Psoas muscle (tissue), 8 donors: ENCODE measurements around the gene AGTRAP. TPM values are rescaled to one million over a fixed set of nuclear protein-coding genes. Genes with fewer than 3 reads are reported as not detected.

Experiments
- ATAC-seq, 4 donors: fragments of 200-7000 bp; cut with Tn5 transposase; one replicate each; pipeline ENCODE4 v1.9.1; 2020; ENCODE audit warnings: moderate library complexity in 3 of 4, mild to moderate bottlenecking in 2 of 4
- DNase-seq, 2 donors: peaks; one replicate each; pipeline ENCODE4 v3.0.0-alpha.2; 2020
- H3K27ac ChIP-seq: fragments of 200-600 bp; one replicate; pipeline ENCODE4 v1.8.0; 2022
- H3K27me3 ChIP-seq, 3 donors: fragments of 200-600 bp in 1 of 3; one replicate each; pipeline versions ENCODE4 v1.6.1 to v1.8.0; 2013 to 2022; ENCODE audit warnings: low read length in 2 of 3, mild to moderate bottlenecking in 2 of 3, moderate library complexity in 1 of 3; ENCODE audit not compliant: insufficient read depth in 3 of 3
- H3K36me3 ChIP-seq, 2 donors: fragments of 200-600 bp in 1 of 2; one replicate each; pipeline versions ENCODE4 v1.6.1 to v1.8.0; 2013 to 2022; ENCODE audit warnings: low read depth in 1 of 2, mild to moderate bottlenecking in 1 of 2, moderate library complexity in 1 of 2; ENCODE audit not compliant: insufficient read depth in 1 of 2
- H3K4me1 ChIP-seq: fragments of 200-600 bp; one replicate; pipeline ENCODE4 v1.8.0; 2022
- H3K4me3 ChIP-seq: fragments of 200-600 bp; one replicate; pipeline ENCODE4 v1.8.0; 2022; ENCODE audit warnings: mild to moderate bottlenecking
- H3K9me3 ChIP-seq: fragments of 200-600 bp; one replicate; pipeline ENCODE4 v1.8.0; 2022
- WGBS, 3 donors: extraction: QIAGEN DNeasy Blood & Tissue Kit; methylation state at CpG; one replicate each; pipeline versions ENCODE4 v1.1.6 to v1.1.7; 2013; 5-methylcytosine and 5-hydroxymethylcytosine counted together
- intact Hi-C, 2 donors: fragments of 100-400 bp; cut with DNase I; formaldehyde crosslinking; loops; one replicate each; pipeline versions ENCODE4 v1.11.0 to v1.14.2; 2022
- polyA plus RNA-seq, 3 donors: library from polyadenylated mRNA; stranded (reverse); fragments of 200-250 nt; gene quantifications; one replicate each; pipeline ENCODE4 v1.2.3, GENCODE V29; 2013
- total RNA-seq, 4 donors: library from RNA; stranded (reverse); fragmentation: NEBNext Ultra II Directional in 2 of 4; extraction: Animal tissue kit (Norgen Biotek cat#: 25700) in 2 of 4; gene quantifications; one replicate each; pipeline versions ENCODE4 v1.2.1 to v1.2.4, GENCODE V29; 2021 to 2023
- TF ChIP-seq, protein P1 (sequence below): fragments of 200-600 bp; IDR thresholded peaks from one replicate; pipeline ENCODE4 v1.8.0; 2022; ENCODE audit warnings: antibody characterized with exemption
- donor health status: healthy with polysubstance abuse.
- donor health status: DM: no; HTN: no; CAD: no; lungs with moderate emphysema.
- donor health status: Bipolar disorder and iron deficiency.
- donor health status: healthy.
- donor health status: DM: yes; HTN: yes; CAD: no.
- donor health status: DM: no; HTN: no; CAD: no.
- donor health status: DM: no; HTN: no; CAD: no.
- donor health status: DM: yes; HTN: yes; CAD: no.

The AGTRAP gene
- total and polyA plus RNA-seq, 7 donors: 28.5 to 179 (median 43.2) TPM

DNA sequence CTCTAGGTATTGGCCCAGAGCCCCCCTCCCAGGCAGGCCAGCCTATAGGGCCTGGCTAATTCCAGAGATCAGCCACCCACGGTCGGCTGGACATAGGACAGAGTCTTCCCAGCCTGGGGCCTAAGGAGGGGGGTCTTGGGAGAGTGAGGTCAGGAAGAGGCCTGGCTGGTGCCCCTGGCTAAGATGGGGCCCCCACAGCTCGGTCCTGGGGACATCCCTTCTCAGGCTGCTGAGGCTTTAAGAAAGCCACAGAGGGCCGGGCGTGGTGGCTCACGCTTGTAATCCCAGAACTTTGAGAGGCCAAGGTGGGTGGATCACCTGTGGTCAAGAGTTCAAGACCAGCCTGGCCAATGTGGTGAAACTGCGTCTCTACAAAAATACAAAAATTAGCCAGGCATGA is 28.6 kb downstream of the AGTRAP start:
- ATAC-seq (no peak), DNase-seq (no peak)
- intact Hi-C loops: no loop called here
- H3K36me3 ChIP-seq: no peaks in the 10 kb centered on the region
- H3K4me3 ChIP-seq: no peak overlapping the region
- H3K9me3 ChIP-seq: no peaks in the 10 kb centered on the region
- WGBS, 3 donors: 78 to 79% (median 78%) methylated on average over 7 of the region's 7 CpGs
- H3K27ac ChIP-seq: no peak overlapping the region
- H3K27me3 ChIP-seq: peaks cover 0 to 20% (median 3%) of the 10 kb centered on the region in 3 donors
- no peaks in the 10 kb centered on the region for H3K4me1 ChIP-seq
- TF ChIP-seq, protein P1, sequence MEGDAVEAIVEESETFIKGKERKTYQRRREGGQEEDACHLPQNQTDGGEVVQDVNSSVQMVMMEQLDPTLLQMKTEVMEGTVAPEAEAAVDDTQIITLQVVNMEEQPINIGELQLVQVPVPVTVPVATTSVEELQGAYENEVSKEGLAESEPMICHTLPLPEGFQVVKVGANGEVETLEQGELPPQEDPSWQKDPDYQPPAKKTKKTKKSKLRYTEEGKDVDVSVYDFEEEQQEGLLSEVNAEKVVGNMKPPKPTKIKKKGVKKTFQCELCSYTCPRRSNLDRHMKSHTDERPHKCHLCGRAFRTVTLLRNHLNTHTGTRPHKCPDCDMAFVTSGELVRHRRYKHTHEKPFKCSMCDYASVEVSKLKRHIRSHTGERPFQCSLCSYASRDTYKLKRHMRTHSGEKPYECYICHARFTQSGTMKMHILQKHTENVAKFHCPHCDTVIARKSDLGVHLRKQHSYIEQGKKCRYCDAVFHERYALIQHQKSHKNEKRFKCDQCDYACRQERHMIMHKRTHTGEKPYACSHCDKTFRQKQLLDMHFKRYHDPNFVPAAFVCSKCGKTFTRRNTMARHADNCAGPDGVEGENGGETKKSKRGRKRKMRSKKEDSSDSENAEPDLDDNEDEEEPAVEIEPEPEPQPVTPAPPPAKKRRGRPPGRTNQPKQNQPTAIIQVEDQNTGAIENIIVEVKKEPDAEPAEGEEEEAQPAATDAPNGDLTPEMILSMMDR: no peak

DNA sequence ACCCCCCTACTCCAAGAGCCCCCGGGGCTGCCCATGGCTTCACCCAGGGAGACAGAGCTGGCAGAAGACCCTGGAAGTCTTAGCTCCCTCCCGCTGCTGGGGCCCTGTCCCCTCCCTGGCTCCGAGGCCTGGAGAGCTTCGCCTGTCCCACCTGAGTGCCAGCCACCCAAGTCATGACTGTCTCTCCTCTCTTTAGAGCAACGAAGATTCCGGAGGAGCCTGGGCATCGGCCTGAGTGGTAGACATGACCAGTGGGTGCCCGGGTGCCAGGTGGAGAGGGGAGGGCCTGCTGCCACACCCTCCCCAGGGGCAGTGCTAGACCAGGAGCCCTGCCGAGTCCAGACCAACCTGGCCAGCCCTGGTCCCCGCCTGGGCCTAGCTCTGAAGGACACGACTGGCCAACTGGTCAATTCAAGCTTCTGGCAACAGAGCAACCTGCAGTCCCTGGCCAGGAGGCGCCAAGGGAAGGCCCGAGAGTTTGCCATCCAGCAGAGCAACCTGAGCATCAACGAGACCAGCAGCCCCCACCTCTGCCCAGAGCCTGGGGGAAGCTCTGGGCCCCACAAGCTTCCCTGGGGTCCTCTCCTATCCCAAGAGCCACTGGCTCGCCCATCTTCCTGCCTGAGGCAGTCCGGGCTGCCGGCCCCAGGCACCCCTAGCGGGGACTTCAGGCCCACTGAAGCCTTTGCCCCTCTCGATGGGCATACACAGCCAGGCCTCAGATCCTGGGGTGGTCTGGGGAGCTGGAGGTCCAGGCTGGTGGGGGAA is 29.9 kb downstream of the AGTRAP start:
- Histone ChIP-seq H3K4me3 (no peak overlapping the region), H3K36me3 (no peaks in the 10 kb centered on the region), H3K27me3 (peaks cover 0 to 20% (median 3%) of the 10 kb centered on the region in 3 donors), H3K4me1 (no peaks in the 10 kb centered on the region), H3K27ac (no peak overlapping the region), H3K9me3 (no peaks in the 10 kb centered on the region)
- TF ChIP-seq, protein P1: no peak
- DNase-seq (no peak), ATAC-seq (no peak)
- intact Hi-C loops: no loop called here
- 73 to 82% (median 73%) methylated on average over 19 of the region's 19 CpGs for WGBS, 3 donors

DNA sequence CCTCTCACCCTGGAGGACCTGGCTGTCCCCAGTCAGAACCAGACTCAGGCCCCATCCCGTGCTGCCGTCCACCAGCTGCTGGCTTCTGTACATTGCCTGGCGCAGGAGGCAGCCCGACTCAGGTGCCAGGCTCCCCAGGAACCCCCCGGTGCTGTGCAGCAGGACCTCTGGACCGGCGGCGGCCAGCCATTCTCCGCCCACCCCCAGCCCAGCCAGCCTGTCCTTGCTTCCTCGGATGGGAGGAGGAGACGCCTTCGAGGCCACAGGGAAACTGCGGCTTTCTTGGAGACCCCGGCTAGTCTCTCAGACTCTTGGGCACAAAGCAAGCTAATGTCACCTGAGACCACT is 30.5 kb downstream of the AGTRAP start:
- 77 to 90% (median 82%) methylated on average over 13 to 14 of the region's 14 CpGs for WGBS, 3 donors
- TF ChIP-seq, protein P1: no peak
- ATAC-seq (no peak), DNase-seq (no peak)
- no peak overlapping the region for H3K27ac ChIP-seq
- peaks cover 0 to 17% (median 2%) of the 10 kb centered on the region in 3 donors for H3K27me3 ChIP-seq
- no peaks in the 10 kb centered on the region for H3K4me1 ChIP-seq
- H3K9me3 ChIP-seq: no peaks in the 10 kb centered on the region
- no peaks in the 10 kb centered on the region for H3K36me3 ChIP-seq
- no peak overlapping the region for H3K4me3 ChIP-seq
- intact Hi-C loops: no loop called here

DNA sequence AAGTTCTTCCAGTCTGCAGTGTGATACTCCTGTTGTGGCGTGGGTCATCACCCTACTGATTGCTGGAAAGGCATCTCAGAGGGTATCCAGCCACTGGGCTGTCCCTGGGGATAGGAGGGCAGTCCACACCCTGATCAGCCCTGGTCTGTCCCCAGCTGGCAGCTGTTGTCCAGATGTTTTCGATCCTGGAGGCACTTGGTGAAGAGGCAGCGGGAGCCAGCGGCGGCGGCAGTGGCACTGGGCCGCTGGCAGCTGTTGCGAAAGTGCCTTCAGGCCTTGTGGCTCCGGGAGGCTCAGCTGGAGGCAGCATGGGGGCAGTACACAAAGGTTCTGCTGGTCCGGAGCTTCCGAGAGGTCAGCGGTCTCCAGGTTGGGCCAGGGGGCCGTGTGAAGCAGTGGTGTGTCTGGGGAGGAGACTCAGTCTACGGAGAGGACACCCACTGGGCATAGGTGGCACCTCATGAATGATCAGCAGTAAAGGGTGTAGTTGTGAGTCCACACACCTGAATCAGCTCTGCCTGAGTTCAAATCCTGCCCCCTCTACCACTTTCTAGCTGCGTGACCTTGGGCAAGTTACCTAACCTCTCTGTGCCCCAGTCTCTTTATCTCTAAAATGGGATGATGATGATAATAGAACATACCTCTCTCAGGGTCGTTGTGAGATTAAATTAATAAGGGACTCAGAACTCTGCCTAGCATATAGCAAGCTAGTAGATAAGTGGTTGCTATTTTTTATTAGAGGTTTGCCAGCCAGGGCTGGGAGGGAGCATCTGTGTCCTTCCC is 32.2 kb downstream of the AGTRAP start:
- Histone ChIP-seq H3K4me1 (no peaks in the 10 kb centered on the region), H3K27ac (no peak overlapping the region), H3K9me3 (no peaks in the 10 kb centered on the region), H3K36me3 (no peaks in the 10 kb centered on the region), H3K4me3 (no peak overlapping the region), H3K27me3 (no peaks in the 10 kb centered on the region)
- TF ChIP-seq, protein P1: no peak
- 46 to 59% (median 48%) methylated on average over 16 of the region's 16 CpGs for WGBS, 3 donors
- DNase-seq: no peak
- intact Hi-C loops: no loop called here
- ATAC-seq: no peak
